ENCODE results near the gene CPTP. TPM values are rescaled to one million over a fixed set of nuclear protein-coding genes. Genes with fewer than 3 reads are reported as not detected.

CPTP gene
- total RNA-seq, 1 experiment from 2014 or later: 14.0 TPM

DNA sequence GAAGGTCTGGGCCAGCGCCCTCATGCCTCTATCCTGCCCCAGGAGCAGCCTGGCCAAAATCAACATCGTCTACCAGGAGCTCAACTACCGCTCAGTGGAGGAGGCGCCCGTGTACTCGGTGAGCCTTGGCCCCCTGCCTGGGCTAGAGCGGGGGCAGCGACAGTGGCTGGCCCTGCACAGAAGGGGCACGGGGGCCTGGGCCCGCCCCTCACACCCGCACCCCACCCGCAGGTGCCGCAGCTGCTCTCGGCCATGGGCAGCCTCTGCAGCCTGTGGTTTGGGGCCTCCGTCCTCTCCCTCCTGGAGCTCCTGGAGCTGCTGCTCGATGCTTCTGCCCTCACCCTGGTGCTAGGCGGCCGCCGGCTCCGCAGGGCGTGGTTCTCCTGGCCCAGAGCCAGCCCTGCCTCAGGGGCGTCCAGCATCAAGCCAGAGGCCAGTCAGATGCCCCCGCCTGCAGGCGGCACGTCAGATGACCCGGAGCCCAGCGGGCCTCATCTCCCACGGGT is 33.5 kb upstream of the CPTP start:
- H3K23me2 ChIP-seq (ENCODE audit: insufficient read length, low read depth, low read length, poor library complexity, severe bottlenecking): peaks cover 4% of the 10 kb centered on the region
- TF ChIP-seq, protein P1, sequence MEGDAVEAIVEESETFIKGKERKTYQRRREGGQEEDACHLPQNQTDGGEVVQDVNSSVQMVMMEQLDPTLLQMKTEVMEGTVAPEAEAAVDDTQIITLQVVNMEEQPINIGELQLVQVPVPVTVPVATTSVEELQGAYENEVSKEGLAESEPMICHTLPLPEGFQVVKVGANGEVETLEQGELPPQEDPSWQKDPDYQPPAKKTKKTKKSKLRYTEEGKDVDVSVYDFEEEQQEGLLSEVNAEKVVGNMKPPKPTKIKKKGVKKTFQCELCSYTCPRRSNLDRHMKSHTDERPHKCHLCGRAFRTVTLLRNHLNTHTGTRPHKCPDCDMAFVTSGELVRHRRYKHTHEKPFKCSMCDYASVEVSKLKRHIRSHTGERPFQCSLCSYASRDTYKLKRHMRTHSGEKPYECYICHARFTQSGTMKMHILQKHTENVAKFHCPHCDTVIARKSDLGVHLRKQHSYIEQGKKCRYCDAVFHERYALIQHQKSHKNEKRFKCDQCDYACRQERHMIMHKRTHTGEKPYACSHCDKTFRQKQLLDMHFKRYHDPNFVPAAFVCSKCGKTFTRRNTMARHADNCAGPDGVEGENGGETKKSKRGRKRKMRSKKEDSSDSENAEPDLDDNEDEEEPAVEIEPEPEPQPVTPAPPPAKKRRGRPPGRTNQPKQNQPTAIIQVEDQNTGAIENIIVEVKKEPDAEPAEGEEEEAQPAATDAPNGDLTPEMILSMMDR (conservative IDR thresholded peaks at IDR 0.05): no peak
- Mint-ChIP-seq H3K27me3 (ENCODE audit: low read depth) (peaks cover 2% of the 10 kb centered on the region), H3K27ac (no peak overlapping the region), H3K36me3 (ENCODE audit: insufficient read depth in 1 of 3, low read depth in 3 of 3) (no peaks in the 10 kb centered on the region), H3K9me3 (peaks cover 2 to 10% of the 10 kb centered on the region in 2 experiments; a peak in 2 of 5 replicates), H3K4me3 (no peak overlapping the region), H3K4me1 (peaks cover 0 to 9% of the 10 kb centered on the region in 2 experiments; a peak in 2 of 4 replicates)
- H2BK15ac ChIP-seq (ENCODE audit: low read depth, low read length): no peak overlapping the region
- no peak overlapping the region for H2BK12ac ChIP-seq (ENCODE audit: insufficient read length, low read depth, low read length)
- DNase-seq: no peak
- no peak overlapping the region for H2AFZ ChIP-seq (ENCODE audit: low read length)
- H4K5ac ChIP-seq (ENCODE audit: insufficient read length, low read depth, low read length): no peak overlapping the region
- H3K79me1 ChIP-seq (ENCODE audit: insufficient read depth, low read depth, low read length, poor library complexity, severe bottlenecking): no peaks in the 10 kb centered on the region
- no peaks in the 10 kb centered on the region for H3K27me3 ChIP-seq (ENCODE audit: insufficient read depth, low read length)
- H4K91ac ChIP-seq (ENCODE audit: insufficient read length, low read depth, low read length): no peak overlapping the region
- H2BK20ac ChIP-seq (ENCODE audit: low read depth, low read length, poor library complexity, severe bottlenecking): no peak overlapping the region
- H3K4me2 ChIP-seq (ENCODE audit: insufficient read depth, insufficient read length, low read length): no peak overlapping the region
- H3T11ph ChIP-seq (ENCODE audit: low read length): no peak overlapping the region
- no peak overlapping the region for H3K14ac ChIP-seq (ENCODE audit: insufficient read depth, low read length)
- H2AK5ac ChIP-seq (ENCODE audit: insufficient read length, low read length): no peak overlapping the region
- no CpG with 5 or more reads among the region's 28 CpGs for WGBS (ENCODE audit: extremely low coverage, insufficient read length, low lambda C conversion rate)
- H4K8ac ChIP-seq (replicated peaks; ENCODE audit: insufficient read length, low read depth, low read length): no peak overlapping the region
- no peak overlapping the region for H3K23ac ChIP-seq (ENCODE audit: insufficient read length, low read depth, low read length)
- no peak overlapping the region for H3K9ac ChIP-seq (ENCODE audit: extremely low read depth, insufficient read length, low read length)
- H4K20me1 ChIP-seq (ENCODE audit: control insufficient read depth, insufficient read depth, insufficient read length): no peaks in the 10 kb centered on the region
- H3K27ac ChIP-seq (ENCODE audit: insufficient read length, low read depth, low read length): no peak overlapping the region
- no peaks in the 10 kb centered on the region for H3K4me1 ChIP-seq (ENCODE audit: insufficient read depth, low read length)
- no peak overlapping the region for H3K56ac ChIP-seq (ENCODE audit: insufficient read length, low read depth, low read length)
- no peaks in the 10 kb centered on the region for H3K79me2 ChIP-seq (ENCODE audit: insufficient read depth, low read length)
- H3K9me3 ChIP-seq (ENCODE audit: control insufficient read depth, low read depth, low read length): no peaks in the 10 kb centered on the region
- H3K18ac ChIP-seq (ENCODE audit: insufficient read length, low read depth, low read length): no peak overlapping the region
- H3K4ac ChIP-seq (ENCODE audit: low read depth, low read length): no peak overlapping the region
- H2BK5ac ChIP-seq (ENCODE audit: insufficient read length, low read length): no peak overlapping the region
- H2BK120ac ChIP-seq (ENCODE audit: low read depth, low read length, poor library complexity, severe bottlenecking): no peak overlapping the region
